Lower leg skin (tissue), 3 donors: ENCODE results near the gene AP3B1.

Source experiments
- CTCF ChIP-seq, 3 donors: fragments of 450-650 bp; IDR thresholded peaks; one replicate each; pipeline ENCODE4 v1.5.1; 2016; ENCODE audit warnings: antibody characterized with exemption in 3 of 3, mild to moderate bottlenecking in 3 of 3, moderate library complexity in 2 of 3
- POLR2A ChIP-seq, 2 donors: fragments of 450-650 bp; IDR thresholded peaks; one replicate each; pipeline ENCODE4 v1.6.1; 2016 to 2017; ENCODE audit warnings: antibody characterized with exemption in 2 of 2, mild to moderate bottlenecking in 1 of 2, moderate library complexity in 1 of 2

- TF ChIP-seq CTCF (IDR thresholded peaks at IDR 0.05) (no peak), POLR2A (IDR thresholded peaks at IDR 0.05) (no peak)
Observed at GRCh38 chr5:78076351-78076750, 218.1 kb downstream of the AP3B1 start.
